Gastroesophageal sphincter (tissue), 3 donors: ENCODE data around the gene TBC1D5.

ENCODE experiments used
- EP300 ChIP-seq: sonication (generic); formaldehyde crosslinking; IDR thresholded peaks from one replicate; pipeline ENCODE4 v1.6.1; 2017; ENCODE audit warnings: antibody characterized with exemption, mild to moderate bottlenecking
- POLR2A ChIP-seq, 2 donors: fragments of 450-650 bp; IDR thresholded peaks; one replicate each; pipeline ENCODE4 v1.6.1; 2017; ENCODE audit warnings: antibody characterized with exemption in 2 of 2, mild to moderate bottlenecking in 2 of 2, moderate library complexity in 1 of 2
- TF ChIP-seq, protein P1 (sequence below), 4 experiments: fragments of 200-600 bp in 2 of 4; fragments of 450-650 bp in 2 of 4; sonication (generic) in 1 of 4; IDR thresholded peaks; one replicate each; pipeline ENCODE4 v1.5.1; 2017 to 2019; ENCODE audit warnings: antibody characterized with exemption in 4 of 4, mild to moderate bottlenecking in 2 of 4, moderate library complexity in 2 of 4

DNA sequence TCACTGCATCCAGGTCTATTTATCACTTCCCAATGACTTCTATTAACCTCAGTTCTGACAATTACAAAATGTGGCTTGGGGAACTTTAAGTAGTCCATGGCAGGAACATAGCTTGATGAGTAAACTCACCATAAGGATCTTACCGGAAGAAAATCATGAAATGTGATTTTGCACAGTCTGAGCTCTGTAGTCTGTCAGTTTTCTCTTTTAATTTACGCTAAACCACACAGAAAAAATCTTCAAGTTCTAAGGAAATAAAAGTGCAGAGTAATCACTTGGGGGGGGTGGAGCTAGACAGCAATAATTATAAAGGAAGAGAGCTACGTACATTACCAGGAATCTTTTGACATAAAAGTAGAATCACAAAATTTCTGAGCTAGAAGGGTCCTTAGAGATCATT is 9.2 kb downstream of the TBC1D5 start:
- TF ChIP-seq EP300: no peak
- no peak for TF ChIP-seq POLR2A (IDR thresholded peaks at IDR 0.05)
- TF ChIP-seq, protein P1, sequence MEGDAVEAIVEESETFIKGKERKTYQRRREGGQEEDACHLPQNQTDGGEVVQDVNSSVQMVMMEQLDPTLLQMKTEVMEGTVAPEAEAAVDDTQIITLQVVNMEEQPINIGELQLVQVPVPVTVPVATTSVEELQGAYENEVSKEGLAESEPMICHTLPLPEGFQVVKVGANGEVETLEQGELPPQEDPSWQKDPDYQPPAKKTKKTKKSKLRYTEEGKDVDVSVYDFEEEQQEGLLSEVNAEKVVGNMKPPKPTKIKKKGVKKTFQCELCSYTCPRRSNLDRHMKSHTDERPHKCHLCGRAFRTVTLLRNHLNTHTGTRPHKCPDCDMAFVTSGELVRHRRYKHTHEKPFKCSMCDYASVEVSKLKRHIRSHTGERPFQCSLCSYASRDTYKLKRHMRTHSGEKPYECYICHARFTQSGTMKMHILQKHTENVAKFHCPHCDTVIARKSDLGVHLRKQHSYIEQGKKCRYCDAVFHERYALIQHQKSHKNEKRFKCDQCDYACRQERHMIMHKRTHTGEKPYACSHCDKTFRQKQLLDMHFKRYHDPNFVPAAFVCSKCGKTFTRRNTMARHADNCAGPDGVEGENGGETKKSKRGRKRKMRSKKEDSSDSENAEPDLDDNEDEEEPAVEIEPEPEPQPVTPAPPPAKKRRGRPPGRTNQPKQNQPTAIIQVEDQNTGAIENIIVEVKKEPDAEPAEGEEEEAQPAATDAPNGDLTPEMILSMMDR (IDR thresholded peaks at IDR 0.05): no peak
